Right hindlimb (tissue), 1 donor: ENCODE measurements around the gene SPATC1L.
"Not testable (repeated sequence)": the region's sequence is repeated elsewhere in the genome, so short reads cannot be mapped to it uniquely, and the experiment has no call there.

Experiments
- DNase-seq: peaks from one replicate; pipeline ENCODE4 v3.0.0-alpha.2; 2018

Gene SPATC1L

DNA sequence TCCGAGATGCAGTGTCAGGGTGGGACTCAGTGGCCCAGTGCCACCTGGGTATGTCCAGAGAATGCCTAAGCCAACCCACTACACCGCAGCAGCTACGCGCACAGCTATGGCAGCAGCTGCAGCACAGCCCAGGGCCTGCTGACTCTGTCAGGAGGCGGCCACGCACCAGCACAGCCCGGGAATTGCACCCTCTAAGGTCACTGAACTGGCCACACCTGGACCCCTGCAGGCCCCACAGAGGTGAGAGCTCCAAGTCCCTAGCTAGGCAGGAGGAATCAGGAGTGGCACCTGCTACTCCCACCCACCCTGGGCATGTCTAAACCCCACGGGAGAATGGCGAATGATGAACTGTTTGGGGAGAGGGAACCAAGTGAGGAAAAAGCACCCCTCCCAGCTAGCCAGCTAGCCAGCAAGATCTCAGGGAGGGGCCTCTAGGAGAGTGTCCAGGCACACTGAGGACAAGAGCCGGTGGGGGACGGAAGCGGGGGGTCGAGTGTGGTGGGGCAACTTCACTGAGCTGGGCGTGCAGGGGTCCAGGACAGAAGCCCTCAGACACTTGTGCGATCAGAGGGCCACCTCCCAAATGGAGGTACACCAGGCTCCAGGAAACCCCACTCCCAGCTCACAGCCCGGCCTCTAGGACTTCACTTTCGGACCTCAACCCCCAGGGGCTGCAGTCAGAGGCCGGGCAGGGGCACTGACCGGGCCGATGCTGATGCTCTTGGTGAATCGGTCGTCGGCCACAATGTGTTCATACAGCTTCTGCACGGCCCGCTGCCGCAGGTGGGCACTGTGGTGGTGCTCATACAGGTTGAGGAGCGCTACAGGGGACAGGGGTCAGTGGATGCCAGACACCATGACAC, 30.4 kb upstream of the SPATC1L start:
- DNase-seq = no peak

DNA sequence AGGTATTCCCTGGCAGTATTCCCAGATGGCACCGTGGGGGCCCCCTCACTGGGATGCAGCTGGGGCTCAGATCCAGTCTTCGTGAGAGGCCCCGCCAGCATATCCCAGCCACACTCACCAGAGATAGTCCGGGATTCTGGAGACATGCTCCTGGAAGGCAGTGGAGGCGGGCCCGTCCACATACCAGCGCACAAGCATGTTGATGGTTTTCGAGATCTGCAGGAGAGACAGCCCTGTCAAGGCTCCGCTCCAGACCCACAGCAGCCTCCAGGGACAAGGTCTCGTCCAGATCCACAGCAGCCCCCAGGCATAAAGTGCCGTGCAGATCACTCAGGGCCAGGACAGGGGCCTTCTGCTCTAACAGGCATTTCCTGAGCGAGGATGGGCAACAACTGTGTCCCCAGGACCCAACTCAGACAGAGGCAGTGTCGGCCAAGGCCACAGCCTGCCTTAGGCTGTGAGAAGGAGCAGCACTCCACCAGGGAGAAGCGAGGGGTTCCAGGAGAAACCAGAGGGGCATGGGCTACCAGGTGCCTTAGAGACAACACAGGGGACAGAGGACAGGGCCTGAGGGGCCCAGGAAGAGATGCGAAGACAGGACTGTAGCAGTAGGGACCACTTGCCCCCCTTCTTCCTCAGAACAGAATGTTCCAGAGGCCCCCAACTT, 29.5 kb upstream of the SPATC1L start:
- no peak for DNase-seq

DNA sequence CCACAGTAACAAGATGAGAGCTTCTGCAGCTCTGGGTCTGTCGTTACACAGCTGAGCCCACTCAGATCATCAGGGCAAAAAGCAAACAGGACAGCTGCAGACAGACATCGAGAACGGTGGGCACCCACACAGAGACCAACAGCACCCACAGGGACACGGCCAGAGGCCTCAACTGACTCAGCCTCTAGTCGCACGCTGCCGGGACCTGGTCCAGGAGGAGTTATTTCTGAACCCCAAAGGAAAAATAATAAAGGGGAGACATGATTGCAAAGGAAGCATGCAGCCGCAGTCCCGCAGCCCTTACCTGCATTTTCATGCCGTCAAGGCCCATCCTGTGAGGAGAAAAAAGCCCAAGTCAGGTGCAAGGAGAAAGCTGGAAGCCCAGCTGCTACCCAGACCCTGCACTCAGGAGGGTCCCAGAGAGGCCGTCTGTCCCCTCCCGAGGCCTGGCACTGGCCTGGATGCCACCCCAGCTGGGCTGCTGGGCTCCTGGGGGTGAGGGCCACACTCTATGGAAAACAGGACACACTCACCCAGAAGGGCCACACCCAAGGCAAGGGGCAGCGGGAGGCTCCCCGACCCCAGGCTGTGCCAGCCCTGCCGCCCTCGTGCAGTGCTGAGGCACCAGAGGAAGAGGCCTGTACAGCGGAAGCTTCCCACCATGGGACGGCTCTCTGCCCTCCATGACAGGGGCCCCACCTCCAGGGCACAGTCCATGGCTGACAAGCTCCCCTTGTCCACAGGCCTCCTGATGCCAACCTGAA, 28.6 kb upstream of the SPATC1L start:
- no peak for DNase-seq

GRCh38 chr21:46211786-46212720, 27.8 kb upstream of the SPATC1L start:
- no peak for DNase-seq

DNA sequence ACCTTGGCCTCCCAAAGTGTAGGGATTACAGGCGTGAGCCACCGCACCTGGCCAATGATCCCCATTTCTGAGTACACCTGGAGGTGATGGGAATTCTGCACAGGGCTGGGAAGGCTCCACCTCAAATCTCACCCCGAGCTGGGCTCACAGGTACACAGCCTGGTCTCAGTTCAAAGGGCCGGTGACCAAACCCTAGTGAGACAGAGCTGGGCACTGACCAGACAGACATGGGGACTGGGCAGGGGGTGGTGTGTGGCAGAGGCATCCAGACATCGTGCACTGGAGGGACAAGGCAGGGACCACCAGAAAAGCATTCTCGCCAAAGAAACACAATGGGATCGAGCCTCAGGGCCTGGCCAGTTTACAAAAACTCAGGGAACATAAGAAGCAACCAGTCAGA, 27.1 kb upstream of the SPATC1L start:
- DNase-seq = no peak

DNA sequence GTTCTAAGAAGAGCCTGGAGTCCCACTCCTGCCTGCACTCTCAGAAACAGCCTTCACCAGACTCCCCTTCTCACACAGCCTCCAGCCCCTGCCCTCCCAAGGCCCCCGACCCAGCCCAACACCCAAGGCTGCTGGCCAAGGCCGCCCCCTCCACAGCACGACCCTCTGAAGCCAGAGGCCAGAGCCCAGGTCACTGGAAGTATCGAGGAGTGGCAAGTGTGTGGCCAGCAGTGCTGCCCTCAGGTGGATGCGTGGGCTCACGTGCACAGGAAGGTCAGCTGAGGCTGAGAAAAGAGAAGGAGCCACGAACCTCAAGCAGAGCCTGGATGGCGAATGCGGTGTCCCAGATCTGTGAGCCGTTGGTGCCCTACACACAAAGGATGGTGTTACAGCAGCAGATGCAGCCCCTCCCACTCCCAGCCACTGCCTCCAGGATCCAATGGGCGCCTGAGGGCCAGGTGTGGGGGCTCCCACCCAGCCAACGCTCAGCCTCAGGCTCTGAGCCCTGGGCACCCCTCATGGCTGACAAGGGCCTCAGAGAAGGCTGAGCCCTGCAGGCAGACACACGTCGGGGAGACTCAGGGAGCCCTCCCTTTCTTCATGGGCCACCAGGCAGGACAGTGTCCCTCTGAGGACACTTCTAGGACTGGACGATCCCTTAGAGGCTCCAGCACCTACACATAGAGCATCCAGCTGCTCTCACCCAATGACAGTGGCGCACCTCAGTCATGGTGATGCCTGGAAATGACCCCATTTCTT, 26.3 kb upstream of the SPATC1L start:
- DNase-seq = no peak

DNA sequence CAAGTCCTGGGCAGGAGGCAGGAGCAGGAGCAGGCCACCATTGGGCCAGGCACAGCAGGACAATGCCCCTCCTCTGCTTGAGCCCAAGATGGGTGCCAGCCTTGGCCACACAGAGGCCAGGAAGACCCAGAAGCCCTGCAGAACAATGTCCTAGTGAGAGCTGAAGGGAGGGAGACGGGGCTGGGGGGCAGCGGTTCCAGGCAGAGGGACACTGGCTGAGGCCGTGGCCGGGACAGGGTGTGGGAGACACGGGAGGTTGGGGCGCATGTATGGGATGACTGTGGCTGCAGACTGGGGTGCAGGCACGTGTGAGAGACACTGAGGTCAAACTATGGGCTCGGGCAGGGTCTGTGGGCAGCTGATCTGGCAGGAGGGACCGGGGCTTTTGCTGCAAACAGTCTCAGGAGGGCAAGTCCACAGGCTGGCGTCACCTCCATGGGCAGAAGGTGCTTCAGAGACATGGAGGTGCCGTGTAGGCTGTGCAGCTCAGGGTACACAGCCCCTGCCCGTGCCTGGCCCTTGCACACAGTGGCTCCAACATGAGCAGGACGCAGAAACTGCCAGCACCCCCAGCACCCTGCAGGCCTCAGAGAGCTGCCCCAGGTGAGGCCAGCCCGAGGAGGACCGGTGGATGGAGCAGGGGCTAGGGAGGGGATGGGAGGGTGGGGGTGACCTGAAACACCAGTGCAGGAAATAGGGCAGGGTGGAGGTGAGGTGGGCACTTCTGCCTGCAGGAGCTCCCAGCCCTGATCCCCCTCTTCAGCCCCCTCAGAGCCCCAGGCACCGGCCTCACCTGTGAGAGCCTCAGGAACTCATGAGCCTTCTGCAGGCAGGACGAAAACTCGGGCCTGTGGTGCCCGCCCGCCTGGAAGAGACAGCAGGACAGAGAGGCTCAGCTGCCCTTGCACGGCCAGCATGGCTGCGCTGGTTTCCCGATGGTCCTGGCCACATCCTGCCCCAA, 24.8 kb upstream of the SPATC1L start:
- DNase-seq = no peak

GRCh38 chr21:46207920-46208591, 23.8 kb upstream of the SPATC1L start:
- DNase-seq = no peak

- DNase-seq = no peak
These were observed 23.0 kb upstream of the SPATC1L start for GRCh38 chr21:46207006-46207919.

GRCh38 chr21:46206163-46207005, 22.1 kb upstream of the SPATC1L start:
- no peak for DNase-seq

GRCh38 chr21:46205766-46206162, 21.5 kb upstream of the SPATC1L start:
- DNase-seq = no peak

GRCh38 chr21:46205166-46205565, 20.9 kb upstream of the SPATC1L start:
- DNase-seq = no peak

- DNase-seq = no peak
These were observed 18.9 kb upstream of the SPATC1L start for GRCh38 chr21:46203203-46203600.

DNA sequence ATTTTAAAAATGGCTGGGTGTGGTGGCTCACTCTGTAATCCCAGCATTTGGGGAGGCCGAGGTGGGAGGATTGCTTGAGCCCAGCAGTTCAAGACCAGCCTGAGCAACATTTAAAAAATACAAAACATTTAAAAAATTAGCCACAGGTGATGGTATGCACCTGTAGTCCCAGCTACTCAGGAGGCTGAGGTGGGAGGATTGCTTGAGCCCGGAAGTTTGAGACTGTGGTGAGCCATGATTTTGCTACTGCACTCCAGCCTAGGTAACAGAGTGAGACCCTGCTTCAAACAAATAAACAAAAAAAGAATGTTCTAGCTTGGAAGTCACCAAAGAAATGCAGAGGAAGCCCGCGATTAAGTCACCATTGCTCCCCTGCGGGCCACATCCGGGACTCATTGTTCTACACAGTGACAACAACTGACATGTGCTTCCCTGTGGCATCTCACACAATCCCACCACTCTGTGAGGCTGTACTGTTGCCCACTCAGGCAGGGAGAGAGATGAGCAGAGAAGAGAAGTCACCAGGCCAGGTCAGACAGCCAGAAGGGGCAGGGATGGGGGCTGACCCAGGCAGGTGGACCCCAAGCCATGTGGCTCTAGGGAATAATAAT, 18.4 kb upstream of the SPATC1L start:
- DNase-seq = no peak

DNA sequence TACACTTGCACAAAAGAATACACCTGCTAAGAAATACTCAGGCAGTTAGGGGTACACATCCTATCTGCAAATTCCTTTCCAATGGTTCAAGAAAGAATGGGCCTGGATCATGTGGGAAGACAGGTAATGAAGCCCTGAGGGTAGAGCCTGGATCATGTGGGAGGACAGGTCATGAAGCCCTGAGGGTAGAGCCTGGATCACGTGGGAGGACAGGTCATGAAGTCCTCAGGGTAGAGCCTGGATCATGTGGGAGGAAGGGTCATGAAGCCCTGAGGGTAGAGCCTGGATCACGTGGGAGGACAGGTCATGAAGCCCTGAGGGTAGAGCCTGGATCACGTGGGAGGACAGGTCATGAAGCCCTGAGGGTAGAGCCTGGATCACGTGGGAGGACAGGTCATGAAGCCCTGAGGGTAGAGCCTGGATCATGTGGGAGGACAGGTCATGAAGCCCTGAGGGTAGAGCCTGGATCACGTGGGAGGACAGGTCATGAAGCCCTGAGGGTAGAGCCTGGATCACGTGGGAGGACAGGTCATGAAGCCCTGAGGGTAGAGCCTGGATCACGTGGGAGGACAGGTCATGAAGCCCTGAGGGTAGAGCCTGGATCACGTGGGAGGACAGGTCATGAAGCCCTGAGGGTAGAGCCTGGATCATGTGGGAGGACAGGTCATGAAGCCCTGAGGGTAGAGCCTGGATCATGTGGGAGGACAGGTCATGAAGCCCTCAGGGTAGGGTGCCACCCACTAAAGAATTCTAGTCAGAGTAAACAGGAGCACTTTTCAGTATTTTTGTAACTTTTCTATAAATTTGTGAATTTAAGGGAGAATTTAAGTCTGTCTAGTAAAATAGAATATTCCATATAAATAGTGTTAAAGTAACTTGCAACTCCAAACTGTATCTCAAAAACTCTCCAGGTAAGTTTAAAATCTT, 16.9 kb upstream of the SPATC1L start:
- DNase-seq = not testable (repeated sequence)
